Activated naive CD4-positive, alpha-beta T cell (primary cell): ENCODE measurements around the gene GEMIN4.

Source experiments
- DNase-seq, 4 experiments: peaks; one replicate each; lab custom pipeline; 2025; lab: John Stamatoyannopoulos, UW

GEMIN4 gene

DNA sequence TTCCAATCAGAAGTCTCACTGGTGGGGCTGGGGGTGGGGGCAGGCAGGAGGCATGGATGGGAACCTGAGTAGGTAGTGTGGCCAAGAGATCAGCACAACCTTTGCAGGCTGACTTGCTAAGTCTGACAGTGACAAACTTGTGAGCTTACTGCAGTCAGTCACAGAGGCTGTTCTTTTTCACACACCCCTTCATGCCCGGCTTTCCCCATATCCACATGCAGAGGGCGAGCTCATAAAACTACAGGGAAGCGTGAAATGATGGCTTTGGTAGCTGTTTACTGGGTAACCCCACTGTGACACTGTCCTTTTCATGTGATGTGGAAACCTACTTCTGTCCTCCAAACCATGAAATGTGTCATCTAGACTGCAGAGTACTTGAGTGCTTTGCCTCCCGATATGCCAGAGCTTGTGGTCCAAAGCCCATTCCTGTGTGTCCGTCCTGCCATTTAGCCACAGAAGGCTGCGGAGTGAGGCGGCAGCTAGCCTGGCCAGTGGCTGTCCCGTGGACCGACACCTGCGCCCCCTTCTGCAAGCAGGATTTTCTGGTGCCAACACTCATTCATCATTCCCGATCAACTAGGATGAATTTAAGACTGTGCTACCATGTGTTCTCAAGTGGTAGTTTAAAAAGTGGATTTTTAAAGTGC lies 9.8 kb downstream of the GEMIN4 start:
- no peak for DNase-seq

DNA sequence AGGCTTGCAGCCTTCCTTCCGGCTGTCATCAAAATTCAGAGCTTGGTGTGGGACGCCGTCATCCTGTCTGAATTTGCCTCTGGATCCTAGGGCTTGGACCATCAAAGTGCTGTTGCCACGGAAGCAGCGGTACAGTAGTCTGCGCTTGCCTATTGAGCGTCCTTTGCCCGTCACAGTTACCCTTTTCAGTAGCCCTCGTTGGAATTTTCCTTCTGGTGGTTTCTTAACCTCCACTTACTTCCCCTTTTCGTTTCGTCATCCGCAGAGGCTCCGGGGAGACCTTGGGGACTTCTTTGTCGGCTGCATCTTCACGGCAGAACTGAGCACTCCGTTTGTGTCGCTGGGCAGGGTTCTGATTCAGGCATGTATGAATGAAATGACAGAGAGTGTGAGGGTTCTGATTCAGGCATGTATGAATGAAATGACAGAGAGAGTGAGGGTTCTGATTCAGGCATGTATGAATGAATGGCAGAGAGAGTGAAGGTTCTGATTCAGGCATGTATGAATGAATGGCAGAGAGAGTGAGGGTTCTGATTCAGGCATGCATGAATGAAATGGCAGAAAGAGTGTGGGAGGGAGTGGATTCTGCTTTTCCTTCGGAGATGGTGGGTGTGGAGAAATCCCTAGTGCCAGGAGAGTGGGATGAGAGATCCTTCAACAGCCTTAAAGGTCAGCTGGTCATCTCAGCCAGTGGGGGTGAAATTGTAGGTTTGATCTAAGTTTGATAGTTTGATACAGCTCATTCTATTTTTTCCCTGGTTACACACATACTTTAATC lies 11.6 kb downstream of the GEMIN4 start:
- DNase-seq: no peak

DNA sequence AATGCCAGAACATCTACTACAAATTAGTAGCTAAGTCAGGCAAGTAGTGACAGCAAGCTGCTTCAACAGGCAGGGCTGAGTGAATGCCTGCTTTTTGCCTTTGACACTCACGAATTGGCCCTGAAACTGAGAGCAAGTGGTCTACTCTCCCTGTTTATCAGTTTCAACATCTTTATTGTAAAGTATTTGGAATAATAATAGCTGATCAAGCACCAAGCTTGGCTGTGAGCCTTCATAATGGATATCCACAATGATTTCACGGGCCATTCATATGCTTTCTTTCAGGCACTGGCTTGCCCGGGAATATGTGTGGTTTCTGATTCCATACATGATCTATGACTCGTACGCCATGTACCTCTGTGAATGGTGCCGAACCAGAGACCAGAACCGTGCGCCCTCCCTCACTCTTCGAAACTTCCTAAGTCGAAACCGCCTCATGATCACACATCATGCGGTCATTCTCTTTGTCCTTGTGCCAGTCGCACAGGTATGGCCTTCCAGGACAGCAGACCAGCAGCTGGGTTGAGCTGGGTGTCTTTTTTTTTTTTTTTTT lies 14.4 kb downstream of the GEMIN4 start:
- DNase-seq: no peak

DNA sequence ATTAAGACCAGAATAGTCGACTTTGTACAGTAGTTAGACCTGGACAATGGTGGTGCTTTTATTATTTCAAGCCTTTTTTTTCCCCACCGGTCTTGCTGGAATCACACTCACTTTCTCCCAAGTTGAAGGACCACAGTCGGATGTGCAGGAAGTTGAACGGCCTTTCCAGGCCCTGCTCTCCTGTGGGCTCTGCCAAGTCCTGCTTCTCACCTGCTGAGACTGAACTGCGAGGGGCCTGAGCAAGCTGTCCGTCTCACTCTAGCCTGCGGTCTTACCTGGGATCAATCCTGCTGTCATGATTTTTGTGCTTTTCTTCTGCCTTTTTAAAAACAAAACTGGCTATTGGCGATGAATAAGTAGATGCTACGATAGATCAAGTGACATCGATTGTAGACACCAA lies 18.3 kb downstream of the GEMIN4 start:
- no peak for DNase-seq

DNA sequence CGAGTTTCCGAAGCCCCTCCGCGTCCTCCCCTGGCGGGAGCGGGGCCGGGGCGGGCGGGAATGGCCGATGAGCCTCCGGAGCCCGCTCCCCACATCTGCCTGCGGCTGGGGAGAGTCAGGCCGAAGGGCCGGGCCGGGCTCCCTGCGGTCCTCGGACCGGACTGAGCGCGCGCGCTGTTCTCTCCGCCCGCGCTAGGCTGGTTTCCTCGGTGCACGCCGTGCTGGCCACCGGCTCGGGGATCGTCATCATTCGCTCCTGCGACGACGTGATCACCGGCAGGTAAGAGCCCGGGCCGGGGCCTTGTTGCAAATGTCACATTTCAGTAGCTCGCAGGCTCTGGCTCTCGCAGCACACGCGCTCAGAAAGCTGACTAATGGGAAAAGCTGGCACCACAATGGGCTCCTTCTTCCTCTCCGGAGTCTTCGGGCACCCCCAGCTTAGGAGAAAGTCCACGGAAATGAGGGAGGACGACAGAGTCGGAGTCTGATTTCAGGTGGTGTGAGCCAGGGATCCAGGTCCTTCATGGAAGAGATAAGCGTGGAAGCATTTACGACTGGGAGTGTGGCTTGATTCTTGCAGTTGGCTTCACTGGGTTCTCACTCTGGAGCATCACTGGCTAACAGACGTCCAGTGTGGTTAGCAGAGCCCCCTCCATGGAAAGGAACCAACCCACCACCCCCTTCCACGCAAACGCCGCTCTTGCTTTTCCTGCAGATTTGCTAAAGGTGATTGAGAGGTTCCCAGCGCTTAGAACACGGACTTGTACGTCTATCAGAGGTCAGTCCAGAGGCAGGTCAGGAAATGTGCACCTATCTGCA lies 19.0 kb downstream of the GEMIN4 start:
- peak in 1 of 4 experiments; percentile 14 for DNase-seq

DNA sequence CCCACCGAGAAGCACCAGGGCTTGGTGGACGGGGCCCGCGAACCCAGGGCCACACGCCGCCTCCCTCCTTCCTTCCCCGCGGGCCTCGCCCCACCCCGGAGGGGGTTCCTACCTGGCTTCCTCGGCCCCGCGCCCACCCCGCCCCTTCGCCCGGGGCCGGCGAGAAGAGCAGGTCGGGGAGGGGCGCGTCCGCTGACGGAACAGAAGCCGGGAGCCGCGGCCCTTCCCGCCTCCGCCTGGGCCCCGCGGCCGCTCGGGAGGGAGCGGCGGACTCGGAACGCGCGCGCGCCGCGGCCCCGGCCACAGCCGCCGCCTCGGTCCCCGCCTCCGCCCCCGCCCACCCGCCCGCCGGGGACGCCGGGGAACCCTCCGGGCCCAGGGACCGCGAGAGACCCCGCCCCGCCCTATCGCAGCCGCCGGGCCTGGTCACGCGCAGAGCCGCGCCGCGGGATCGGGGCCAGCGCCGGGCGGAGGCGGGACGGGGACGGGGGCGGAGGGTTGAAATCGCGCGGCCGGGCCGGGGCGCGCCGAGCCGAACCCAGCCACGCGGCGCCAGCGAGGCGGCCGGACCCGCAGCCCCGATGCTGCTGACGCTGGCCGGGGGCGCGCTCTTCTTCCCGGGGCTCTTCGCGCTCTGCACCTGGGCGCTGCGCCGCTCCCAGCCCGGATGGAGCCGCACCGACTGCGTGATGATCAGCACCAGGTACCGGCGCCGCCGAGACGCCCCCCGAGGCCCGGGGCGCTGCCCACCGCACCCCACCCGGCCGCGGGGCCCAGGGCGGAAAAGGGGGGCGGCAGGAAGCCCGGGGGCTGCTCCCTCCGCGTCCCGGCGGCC lies 19.8 kb downstream of the GEMIN4 start, which contains the start of gene TLCD3A:
TSS of gene TLCD3A (plus strand) at position 530 of the 835 bp plus-strand sequence. CDS start at position 582, 52 bp downstream.
- peak in 2 of 4 experiments; percentile 12 to 41 for DNase-seq

DNA sequence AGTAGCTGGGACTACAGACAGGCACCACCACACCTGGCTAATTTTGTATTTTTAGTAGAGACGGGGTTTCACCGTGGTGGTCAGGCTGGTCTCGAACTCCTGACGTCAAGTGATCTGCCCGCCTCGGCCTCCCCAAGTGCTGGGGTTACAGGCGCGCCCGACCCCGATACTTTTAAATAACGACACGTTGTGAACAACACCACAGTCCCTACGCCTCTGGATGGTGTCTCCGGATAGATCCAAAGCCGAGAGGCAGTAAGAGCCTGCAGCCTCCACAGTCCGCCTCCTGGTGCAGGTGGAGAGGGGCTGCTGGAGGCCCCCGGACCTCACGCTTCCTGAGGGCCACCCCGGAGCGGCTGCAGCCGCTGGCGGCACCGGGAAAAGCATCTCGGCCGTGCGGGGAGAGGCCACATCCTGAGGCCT lies 20.4 kb downstream of the GEMIN4 start:
- no peak for DNase-seq

DNA sequence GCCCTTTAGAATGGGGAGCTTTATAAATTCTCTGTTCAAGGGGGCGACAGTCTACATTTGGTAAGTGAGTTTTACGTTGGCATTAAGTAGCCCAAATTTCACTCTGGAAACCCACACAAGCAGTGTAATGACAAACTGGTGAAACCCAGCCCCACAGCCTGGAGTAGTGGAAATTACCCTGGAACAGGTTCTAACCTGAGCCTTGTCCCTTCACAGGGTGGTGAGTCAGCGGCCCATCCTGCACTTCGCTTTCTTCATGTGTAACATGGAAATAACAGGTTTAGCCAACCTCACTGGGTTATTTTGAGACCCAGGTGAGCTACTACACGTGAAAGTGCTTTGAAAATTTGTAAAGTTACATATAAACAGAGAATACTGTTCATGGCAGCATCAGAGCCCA lies 23.2 kb downstream of the GEMIN4 start:
- DNase-seq: no peak

DNA sequence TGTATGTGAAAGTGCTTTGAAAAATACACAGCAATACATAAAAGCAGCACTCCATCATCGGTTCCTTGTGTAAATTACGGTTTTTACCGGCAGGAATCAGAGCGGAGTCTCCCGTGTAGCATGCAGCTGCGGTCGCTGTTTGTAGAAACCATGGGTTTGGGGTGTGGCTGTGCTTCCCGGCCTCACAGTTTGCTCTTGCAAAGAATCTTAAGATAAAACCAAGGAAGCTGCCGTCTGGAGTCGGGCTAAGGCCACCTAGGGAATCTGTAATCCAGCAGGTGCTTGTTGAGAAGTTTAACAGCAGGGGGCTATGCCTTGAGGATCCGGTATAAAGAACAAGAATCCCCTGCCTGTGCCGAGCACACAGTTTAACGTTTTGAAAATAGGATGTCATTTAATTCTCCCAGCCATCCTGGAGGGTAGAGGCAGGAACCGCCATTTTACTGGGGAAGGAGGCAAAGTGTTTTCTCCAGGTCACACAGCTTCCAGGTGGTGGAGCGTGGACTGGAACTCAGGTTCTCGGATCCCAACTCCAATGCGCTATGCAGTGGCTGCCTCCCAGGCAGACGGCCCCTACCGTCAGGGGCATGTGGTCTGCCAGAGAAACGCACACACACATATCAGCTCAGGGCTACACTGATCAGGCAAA lies 25.7 kb downstream of the GEMIN4 start:
- DNase-seq: no peak

DNA sequence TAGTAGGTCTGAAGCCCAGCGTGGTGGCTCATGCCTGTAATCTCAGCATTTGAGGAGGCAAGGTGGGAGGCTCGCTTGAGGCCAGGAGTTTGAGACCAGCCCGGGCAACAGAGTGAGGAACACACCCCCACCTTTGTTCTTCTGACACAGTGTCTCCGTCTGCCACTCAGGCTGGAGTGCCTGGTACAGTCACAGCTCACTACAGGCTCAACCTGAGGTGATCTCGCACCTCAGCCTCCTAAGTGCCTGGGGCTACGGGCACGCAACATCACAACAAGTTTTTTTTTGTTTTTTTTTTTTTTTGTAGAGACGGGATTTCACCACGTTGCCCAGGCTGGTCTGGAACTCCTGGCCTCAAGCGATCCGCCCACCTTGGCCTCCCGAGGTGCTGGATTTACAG lies 26.3 kb downstream of the GEMIN4 start:
- DNase-seq: no peak

DNA sequence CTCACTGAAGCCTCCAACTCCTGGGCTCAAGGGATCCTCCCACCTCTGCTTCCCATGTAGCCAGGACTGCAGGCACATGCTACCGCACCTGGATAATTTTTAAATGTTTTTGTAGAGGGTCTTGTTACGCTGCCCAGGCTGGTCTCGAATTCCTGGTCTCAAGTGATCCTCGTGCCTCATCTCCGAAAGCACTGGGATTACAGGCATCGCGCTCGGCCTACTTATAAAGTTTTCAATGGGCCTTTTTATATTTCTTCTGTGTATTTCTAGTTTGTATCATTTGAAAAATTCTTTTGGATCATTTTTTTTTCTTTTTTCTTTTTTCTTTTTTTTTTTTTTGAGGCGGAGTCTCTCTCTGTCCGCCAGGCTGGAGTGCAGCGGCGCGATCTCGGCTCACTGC lies 27.0 kb downstream of the GEMIN4 start:
- no peak for DNase-seq

DNA sequence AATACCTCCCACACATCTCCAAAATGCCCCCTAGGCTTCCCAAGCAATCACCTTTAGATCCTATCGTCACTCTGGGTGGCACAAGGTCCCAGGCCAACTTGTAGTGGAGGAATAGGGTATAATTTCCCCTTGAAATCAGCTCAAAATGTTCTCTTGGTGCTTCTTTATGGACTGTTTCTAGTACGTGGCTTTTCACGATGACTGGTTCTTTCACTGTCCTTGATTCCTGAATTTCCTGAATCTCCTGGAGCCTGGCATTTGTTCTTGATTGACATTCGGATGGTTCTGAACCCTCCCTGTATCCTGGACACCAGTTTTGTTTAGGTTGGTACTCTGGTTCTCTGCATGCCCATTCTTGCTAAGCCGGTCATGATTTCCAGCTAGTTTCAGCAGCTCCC lies 30.5 kb downstream of the GEMIN4 start:
- DNase-seq: no peak

DNA sequence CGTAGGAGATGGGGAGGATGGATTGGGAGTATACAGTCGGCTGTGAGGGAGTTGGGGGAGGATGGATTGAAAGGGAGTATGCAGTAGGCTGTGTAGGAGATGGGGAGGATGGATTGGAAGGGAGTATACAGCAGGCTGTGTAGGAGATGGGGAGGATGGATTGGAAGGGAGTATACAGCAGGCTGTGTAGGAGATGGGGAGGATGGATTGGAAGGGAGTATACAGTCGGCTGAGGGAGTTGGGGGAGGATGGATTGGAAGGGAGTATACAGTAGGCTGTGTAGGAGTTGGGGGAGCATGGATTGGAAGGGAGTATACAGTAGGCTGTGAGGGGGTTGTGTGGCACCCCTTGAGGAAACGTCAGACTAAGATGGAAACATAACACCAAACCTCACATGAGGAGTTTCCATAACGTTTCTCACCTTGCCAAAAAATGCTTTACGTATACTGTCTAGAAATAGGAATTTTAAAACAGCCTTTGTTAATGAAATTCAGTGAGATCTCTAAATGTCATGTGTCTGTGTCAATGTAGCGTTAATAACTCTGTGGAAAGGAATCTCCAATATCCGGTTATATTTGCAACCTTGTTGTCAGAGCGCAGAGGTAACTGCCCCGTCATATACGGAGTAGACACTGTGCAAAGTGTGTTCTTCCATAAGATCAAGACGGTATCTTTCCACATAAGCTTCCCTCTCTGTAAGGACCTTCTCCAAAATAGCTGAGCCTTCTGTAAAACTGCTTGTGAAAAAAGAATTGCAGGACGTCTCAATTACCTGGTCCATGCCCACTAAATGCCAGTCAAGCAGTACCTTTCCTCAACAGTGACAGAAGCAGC lies 31.1 kb downstream of the GEMIN4 start:
- DNase-seq: no peak

DNA sequence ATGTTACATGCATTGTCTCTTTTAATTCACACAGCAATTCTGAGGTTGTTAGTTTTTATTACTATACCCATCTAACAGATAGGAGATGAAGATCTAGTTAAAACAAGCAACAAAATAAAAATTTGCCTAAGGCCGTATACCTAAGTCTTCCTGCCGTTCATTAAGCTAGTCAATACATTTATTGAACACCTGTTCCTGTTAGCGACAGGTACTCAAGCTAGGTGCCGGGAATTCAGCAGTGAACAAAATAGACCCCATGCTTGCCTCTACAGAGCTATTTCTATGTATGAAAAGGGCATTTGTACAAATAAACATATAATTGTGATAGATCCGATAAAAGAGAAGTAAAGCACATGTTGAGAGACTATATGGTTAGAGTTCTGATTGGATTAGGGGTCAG lies 34.0 kb downstream of the GEMIN4 start:
- no peak for DNase-seq

DNA sequence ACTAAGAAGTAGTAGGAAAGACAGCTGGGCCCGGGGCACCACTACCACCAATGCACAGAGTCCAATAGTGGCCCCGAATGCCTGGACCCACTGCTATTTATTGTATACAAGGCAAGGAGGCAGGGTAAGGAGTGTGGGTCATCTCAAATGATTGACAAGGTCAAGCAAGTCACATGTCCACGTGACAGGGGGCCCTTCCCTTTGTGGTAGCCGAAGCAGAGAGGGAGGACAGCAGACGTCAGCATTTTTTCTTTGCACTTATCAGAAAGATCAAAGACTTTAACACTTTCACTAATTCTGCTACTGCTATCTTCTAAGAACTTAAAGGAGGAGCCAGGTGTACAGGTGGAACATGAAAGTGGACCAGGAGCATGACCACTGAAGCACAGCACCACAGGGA lies 43.9 kb downstream of the GEMIN4 start:
- DNase-seq: no peak

DNA sequence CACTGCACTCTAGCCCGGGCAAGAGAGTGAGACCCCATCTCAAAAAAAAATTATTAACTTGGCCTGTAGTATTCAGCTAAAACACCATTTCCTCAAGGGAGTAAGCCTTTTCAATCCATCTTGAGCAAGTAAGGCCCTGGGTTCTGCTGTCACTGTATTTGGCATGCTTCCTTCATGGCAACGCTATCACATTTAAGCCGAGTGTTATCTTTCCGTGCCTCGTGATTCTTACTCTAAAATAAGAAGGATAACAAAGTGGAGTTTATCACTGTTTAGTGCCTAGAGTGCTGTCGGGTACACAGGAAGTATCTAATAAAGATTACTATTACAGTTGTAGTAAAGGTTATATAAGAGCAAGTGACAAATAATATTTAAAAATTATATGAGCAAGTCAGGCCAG lies 46.2 kb downstream of the GEMIN4 start:
- DNase-seq: no peak

DNA sequence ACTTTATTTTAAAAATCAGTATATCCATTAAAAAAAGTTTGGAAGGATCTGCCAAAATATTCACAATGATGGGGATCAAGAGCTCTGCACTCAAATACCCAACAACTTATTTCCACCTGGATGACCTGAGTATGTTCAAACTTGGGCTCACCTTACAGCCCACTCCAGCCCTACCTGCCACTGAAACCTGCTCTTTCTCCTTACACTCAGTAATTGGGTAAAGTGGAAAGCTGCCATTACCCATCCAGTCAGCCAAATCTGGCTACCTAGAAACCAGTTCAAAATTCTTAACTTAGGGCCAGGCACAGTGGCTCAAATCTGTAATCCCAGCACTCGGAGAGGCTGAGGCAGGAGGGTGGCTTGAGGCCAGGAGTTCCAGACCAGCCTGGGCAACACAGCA lies 47.1 kb downstream of the GEMIN4 start:
- DNase-seq: no peak

DNA sequence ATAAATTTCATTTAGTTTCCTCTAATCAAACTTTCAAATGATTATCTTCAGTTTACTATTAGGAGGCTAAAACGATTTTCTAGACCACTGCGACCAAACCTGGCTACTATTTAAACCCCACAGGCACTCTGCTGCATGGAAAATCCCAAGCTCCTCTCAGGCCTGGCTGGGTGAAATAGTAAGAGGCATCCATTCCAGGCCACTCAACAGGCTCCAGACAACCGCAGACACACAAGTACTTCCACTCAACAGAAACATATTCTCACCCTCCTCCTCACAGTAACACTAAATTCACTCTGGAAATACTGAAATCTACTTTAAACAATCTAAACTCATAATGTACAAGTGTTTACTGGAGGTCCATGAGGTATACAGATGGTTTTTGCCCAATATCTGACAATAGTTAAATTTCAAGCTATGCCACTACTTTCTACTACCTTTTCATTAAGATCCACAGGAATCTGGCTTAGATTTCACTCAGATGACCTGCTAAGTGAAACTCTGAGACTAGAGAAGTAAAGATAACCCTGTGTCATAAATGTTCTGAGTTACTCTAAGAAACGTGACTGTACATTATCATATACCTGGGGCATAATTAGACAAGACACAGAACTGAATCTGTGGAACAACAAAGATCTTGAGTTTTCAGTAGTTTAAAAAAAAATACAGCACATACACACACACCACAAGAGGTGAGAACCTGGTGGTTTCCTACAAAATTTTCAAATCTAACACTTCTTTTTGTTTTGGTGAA lies 47.8 kb downstream of the GEMIN4 start:
- no peak for DNase-seq
